KG1 (cell line): ENCODE results near the gene CABP7.

Experiments
- DNase-seq: peaks from one replicate; lab custom pipeline; 2025; lab: John Stamatoyannopoulos, UW

Gene CABP7

DNA sequence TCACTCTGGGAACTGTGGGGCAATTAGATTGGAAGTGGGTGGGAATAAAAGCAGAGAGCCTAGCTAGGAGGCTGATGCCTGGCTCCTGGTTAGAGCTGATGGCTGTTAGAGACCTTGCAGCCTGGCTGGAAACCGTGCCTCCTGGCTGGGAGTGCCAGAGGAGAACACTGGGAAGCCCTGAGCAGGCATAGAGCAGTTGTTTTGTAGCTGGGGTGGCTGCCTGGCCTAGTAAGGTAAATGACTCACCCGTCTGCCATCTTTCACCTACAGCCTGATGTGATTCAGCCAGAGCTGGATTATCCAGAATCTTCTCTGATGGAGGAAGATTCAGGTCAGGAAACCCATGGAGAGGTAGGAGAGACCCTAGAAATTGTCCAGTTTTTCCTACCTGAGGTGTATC, 53.4 kb downstream of the CABP7 start:
- DNase-seq, result no peak

DNA sequence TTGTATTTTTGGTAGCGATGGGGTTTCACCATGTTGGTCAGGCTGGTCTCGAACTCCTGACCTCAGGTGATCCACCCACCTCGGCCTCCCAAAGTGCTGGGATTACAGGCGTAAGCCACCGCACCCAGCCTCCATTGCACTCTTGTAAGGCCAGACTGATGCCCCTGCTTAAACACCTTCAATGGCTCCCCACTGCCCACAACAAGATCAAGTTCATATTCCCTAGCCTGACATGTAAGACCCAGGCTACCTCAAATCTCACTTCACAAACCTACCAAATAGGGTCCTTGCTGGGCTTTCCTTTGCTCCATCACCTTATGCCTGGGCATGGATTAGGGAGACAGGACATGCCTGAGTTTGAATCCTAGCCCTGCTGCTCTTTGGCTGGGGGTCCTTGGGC, 60.4 kb downstream of the CABP7 start:
- no peak for DNase-seq

DNA sequence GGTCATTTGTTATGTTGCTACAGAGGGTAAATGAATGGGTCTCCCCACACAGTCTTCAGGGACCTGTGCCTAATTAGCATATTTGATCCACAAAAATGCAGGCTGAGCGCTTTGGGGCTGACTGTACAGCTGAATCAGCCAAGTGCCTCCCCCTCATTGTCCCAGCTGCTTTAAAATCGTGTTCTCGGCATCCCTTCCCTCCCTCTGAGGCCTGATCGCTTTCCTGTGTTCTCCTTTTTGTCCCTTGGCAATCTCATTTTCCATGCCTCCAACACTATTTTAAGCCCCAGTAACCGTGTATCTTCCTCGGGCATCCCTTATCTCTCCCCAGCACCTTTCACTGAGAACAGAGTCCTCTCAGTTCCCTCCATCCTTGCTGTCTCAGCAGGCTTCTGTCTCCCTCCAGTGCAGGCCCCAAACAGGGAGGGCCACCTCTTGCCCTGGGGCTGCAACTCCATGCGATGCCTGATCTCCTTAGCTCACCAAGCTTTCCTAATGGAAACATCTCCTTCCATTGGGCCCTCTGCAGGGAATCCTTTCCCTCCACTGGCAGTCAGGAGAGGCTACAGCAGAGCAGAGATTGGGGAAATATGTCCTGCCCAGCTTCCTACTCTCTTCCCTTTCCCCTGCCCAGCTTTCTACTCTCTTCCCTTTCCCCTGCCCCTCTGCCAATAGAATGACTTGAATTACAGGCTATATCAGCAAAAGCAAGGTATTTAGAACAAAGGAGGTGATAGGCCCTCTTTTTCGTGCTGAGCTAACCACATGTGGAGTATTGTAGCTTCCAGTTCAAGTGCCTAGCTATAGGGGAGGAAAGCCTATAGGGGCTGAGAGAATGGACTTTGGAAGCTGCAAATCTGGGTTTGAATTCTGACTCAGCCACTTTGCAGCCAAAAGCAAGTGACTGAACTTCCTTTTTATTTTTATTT, 61.2 kb downstream of the CABP7 start:
- no peak for DNase-seq
